ENCODE results near the gene PRKCZ.
"Not testable (repeated sequence)": the region's sequence is repeated elsewhere in the genome, so short reads cannot be mapped to it uniquely, and the experiment has no call there.

The PRKCZ gene

DNA sequence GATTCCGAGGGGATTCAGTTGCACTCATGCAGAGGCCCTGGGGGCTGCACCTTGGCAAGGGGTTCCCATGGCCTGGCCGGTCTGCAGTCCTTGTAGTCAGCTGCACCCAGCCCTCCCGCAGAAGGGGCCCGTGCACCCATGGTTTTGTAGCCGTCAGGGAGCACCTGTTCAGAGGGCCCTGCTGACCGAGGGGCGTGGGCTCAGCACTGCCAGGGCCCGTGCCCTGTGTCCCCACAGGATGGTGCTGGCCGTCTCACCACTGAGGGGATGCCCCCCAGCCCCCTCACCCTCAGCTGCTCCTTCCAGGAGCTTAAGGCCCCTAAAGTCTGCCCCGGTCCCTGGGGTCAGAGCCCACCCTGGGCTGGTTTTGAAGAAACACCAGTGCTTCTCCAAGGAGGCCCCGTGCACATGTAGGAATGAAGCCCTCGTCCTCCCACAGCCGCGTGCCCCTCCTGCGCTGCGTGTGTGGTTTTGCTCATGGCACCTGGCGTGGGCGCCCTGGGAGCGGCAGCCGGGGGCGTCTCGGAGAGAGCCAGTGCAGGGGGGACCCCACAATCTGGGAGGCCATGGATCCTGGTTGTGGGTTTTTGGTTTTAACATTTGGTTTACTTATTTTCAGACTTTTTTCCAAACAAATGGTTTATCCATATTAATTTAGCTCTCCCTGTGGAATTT, 40.1 kb downstream of the PRKCZ start:
- DNase-seq, result no peak

DNA sequence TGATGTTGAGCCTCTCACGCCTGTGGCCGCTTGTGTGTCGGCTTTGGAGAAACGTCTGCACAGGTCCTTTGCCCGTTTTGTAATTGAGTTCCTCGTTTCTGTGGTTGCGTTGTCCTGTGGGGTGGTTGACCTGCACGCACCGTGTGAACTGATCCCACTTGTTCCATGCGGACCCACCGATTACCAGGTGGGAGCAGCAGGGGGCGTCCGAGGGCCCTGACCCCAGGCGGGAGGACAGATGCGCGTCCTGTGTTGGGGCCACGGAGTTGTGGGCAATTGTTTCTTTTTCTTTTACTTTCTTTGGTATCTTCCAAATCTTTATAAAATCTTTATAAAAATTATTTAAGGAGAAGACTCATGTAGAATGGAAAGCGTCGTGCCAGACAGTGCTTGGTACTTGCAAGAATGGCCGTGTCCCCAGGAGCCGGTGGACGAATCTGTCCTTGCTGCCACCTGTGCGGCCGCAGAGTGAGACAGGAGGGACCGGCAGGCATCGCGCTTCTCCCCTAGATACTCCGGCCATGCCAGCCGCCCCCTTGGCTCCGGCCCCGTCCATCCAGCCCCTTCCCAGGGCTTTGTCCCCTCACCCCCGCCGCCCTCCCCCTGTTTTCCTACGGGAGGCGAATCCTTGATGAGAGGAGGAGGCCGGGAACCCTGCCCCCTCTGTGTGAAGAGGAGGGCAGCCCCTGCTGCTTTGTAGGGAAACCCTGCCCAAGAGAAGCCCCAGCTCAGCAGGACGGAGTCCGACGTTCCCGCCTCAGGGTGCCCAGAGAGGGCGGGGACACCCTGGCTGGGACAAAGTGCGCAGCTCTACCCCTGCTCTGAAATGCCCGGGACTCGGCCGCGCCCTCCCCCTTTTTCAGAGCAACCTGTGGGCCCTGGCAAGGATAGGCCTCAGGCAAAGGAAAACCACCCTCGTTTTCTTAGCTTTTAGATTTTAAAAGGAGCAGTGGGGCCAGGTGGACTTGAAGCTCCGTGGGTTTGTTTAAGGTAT, 41.7 kb downstream of the PRKCZ start:
- DNase-seq, result no peak

DNA sequence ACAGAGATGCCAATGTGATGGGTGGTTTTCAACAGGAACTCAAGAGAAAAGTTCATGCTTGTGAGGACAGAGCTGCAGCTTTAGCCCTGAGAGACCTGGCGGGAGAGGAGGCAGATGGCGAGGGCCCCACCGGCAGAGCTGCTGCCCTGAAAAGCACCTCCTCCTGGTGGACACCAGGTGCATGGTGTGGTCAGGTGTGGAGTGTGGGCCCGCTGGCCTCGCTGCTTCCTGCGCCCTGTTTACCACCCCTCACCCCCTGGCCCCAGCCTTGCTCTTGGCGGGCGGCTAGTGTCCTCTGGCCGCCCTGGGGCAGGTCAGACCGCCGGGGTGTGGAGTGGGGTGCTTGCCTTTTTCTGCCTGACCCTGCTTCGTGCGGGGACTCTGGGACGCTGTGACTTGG, 42.8 kb downstream of the PRKCZ start:
- DNase-seq, result no peak

DNA sequence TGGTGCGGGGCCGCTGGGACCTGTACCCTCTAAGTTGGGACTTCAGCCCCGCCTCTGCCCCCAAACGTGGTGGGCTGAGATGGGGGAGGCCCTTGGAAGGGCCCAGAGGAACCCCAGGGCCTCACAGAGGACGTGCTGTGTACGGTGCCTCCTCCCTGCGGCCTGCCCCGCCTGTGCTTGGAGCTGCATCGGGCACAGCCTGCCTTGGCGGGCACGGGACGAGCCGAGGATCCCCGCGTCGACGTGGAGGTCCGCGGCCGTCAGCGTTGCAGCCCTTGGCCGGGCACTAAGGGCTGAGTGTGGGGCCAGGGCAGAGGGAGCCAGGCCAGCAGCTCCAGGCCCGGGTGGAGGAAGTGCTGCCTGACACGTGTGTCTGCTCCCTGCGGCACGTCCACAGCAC, 43.4 kb downstream of the PRKCZ start:
- DNase-seq, result no peak

DNA sequence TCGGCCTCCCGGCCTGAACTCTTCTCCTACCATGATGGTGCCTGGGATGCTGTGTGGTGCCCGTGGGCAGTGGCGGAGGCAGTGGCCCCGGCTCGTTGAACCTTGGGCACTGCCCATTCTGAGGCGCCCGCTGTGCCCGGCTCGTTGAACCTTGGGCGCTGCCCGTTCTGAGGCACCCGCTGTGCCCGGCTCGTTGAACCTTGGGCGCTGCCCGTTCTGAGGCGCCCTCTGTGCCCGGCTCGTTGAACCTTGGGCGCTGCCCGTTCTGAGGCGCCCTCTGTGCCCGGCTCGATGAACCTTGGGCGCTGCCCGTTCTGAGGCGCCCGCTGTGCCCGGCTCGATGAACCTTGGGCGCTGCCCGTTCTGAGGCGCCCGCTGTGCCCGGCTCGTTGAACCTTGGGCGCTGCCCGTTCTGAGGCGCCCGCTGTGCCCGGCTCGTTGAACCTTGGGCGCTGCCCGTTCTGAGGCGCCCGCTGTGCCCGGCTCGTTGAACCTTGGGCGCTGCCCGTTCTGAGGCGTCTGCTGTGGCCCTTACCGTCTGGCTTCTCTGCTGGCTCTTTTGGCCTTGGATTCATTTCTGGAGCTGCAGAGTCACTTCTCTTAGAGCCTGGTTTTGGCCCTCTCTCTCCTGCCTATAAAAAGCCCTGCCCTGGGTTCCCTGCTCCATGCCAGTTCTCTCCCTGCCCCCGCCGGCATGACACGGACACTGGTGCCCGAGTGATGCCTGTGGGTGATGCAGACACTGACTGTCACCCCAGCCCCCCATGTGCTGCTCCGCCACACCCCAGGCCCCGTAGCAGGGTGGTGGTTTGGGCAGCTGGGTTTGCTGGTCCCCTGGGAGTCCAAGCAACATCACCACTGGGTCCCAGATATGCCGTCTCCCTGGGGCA, 44.3 kb downstream of the PRKCZ start:
- not testable (repeated sequence) for DNase-seq

DNA sequence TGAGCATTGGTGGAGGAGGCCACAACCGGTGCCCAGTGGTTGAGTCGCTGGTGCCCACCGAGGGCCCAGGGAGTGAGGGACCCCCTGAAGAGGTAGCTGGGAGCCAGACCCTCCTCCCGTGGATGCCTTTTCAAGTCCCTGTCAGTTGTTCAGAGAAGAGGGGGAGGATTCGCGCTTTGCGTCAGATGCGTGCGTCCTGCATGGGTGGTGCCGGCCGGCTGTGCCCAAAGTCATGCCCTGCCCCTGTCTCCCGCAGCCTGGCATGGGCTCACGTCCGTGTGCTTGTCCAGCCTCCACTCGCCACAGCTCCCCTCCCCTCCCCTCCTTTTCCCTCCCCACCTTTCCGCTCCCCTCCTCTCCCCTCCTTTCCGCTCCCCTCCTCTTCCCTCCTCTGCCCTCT, 45.2 kb downstream of the PRKCZ start:
- DNase-seq, result no peak

DNA sequence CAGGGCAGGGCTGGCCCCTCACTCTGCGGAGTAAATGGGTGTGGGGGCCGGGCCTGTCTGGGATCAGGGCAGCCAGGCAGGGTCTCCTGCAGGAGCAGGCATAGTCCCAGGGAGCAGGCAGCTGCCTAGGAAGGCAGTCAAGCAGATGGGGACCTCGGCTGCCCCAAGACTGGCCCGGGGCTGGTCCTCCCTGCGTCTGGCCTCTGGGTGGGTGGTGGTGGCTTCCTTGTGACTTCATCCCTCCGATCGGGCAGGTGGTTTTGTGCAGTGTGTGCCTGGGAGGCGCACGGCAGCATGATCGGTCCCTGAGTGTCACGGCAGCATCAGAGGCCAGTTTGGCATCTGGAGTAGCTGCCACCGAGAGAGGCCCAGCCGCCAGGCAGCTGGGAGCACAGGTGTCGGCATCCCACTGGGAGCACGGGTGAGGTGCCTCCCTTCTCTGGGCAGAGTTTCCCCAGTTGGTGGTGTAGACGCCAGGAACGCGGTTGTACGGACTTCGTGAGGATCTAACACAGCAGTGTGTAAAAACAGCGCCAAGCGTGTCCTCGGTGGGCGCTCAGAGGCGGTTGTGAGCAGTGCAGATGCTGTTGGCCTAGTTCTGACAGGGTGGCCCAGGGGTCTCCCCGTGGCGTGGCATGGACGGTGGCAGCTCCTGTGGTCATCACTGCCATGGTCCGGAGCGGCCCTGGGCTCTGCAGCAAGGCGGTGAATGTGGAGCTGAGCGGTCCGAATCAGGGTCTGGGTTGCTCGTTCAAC, 45.9 kb downstream of the PRKCZ start:
- DNase-seq, result no peak

DNA sequence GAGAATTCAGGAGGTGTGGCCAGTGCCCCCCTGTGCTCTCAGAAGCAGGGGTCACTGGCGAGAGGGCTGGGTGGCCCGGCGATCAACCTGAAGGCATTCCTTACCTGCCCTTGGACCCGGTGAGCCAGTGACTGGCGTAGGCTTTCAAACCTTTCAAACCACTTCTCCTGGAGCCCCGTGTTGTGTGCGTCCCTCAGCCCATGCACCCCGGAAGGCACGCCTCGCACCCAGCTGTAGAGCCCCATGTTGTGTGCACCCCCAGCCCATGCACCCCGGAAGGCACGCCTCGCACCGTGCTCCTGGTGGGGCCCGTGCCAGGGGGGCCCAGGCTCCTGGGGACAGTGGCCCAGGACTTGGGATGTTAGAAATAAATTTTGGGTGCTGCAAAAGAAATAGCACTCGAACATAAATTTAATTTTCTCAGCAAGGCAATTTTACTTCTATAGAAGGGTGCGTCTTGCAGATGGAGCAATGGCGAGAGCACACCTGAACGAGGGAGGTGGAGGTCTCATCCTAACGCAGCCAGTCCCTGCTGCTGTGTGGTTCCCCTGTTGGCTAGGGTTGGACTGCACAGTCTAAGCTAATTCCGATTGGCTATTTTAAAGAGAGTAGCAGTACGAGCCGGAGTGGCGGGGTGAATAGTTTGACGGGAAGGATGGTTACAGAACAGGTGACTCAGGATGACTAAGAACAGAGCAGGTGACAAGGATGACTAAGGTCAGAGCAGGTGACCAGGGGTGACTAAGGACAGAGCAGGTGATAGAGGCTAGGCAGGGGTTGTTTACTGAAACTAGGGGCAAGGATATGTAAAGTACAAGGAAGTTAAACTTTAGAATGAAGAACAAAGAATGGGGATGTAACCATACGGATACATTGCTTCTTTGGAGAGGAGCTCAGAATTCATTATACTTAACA, 47.4 kb downstream of the PRKCZ start:
- peak; percentile 73 for DNase-seq

DNA sequence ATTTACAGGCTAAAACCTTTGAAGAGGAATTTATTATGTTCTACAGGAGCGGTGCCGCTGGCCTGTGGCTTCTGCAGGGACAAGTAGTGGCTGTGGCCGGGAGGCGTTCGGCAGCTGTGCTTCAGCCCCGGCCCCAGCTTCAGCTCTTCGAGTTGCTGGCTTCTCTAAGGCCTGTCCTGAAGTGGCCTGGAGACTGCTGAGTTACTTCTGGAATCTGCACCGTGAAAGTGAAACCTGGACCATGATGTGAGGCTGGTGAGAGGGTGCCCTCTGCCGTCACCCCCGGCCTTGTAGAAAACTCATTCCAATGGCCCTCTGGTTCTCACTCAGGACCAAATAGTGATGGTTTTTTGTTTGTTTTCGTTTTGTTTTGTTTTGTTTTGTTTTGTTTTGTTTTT, 48.1 kb downstream of the PRKCZ start:
- DNase-seq, result peak; percentile 45

DNA sequence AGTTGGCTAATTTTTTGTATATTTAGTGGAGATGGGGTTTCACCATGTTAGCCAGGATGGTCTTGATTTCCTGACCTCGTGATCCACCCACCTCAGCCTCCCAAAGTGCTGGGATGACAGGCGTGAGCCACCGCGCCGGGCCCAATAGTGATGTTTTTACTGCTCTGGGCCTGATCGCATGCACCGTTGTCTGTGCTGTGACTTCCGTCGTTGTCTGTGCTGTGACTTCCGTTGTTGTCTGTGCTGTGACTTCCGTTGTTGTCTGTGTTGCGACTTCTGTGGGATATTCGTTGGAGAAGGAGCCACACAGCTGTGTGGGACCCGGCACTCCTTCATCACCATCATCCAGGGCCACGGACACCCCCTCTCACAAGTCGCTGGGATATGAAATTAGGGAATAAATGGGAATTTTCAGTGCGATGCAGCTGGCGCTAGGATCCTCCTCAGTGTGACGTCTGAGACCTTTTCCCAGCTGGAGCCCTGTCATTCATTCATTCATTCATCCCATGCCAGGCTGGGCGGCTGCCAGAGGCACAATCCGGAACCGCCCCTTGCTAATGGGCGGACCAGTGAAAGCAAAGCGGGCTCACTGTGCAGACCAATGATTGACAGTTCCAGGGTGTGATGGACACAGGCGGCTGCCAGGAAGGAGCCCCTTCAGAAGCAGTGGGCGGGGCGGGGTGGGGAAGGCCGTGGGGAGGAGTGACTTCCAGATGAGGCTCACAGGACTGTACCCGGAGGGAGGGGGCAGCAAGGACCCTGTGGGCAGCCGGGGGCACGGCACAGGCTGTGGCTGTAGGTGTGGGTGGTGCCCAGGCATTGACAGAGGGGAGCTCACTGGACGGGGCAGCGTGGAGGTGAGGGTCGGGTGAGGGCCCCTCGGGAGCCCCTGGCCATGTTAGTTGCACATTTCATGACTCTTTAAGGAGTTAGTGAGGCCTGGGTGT, 48.9 kb downstream of the PRKCZ start:
- no peak for DNase-seq

DNA sequence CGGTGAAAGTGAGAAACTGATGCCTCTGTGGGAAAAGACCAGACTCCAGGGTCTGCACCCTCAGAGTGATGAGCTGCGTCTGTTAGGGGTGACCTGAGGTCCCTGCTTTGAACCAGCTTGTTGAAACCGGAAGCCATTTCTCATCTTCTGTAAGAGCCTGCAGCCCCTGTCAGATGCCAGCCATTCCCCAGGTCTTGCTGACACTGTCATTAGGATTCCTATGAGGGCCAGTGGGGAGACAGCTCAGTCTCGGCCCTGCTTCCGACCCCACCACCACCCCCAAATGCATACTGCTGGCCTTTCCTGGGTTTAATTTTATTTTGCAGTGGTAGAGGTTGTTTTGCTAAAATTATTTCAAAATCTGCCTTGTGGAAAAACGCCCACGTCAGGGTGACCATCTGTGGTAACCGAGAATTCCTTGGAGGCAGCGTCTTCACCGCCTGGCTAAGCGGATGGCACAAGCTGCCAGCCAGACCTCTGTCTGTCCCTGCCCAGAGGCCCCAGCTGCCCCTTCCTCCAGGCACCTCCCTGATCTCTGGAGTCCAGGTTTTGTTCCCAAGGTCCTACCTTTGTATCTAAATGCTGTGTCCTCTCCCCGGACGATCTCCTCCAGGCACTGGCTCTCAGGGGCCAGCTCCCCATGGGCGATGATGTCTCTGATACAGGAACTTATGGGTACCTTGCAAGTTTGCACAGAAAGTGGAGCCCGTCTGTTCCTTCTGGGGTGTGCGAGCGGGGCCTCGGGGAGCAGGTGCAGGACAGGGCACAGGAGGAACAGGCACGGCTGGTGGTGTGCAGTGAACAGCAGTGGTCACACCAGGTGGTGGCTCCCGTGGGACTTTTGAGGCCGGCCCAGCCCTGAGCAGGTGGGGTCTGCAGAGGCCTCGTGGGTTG, 49.9 kb downstream of the PRKCZ start:
- no peak for DNase-seq

DNA sequence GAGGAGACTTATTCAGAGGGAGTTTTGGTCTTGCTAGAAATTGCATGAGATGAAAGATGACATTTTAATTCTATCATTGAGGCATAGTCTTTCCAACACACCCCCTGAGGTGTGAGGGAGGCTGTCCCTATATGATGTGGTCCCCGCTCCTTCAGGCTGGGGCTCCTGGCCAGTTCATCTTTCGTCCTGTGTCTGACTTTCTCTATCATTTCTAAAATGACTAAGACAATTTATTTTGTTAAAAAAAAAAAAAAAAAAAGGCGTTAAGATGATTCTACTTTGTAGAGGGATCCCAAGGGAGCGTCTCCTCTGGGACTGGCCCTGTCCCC, 50.5 kb downstream of the PRKCZ start:
- DNase-seq, result no peak

DNA sequence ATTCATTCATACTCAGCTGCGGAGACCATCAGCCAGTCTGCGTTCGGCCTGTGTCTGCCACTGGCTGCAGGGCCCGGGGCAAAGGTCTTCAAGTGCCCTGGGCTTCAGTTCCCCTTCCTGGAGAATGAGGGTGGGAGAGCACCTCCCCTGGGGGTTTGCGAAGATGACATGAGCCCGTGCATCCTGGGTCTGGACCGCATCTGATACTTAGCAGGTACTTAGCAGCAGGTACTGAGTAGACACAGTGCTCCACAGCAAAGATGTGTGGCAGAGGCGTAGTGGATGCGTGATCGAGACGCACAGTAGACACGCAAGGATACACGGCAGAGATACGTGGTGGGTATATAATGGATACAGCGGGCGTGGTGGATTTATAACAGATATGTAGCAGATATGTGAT, 51.3 kb downstream of the PRKCZ start:
- no peak for DNase-seq

DNA sequence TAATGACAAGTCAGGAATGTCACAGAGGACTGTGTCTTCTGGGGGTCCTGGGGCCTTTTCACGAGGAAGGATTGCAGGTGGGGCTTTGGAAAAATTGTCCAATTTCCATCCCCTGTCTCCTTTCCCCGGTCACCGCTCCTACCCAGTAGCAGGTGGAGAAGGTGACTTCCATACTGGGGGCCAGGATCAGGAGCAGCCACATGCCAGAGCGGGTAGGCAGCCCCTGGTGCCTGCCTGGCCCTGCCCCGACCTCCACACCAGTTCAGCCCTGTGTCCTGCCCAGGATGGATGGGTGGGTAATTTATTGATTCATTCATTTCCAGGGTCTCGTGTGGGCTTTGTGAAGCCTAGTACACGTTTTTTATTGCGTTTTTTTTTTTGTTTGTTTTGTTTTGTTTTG, 51.7 kb downstream of the PRKCZ start:
- DNase-seq, result no peak

DNA sequence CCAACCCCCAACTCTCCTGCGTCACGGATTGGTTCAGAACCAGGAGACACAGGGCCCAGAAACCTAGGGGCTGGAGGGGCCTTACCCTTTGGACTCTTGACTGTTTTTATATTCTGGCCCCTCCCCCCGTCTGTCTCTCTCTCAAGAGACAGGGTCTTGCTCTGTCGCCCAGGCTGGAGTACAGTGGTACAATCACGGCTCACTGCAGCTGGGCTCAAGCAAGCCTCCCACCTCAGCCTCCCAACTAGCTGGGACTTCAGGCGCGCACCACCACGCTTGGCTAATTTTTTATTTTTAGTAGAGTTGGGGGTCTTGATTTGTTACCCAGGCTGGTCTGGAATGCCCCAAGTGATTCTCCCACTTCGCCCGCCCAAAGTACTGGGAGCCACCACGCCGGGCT, 52.5 kb downstream of the PRKCZ start:
- no peak for DNase-seq

DNA sequence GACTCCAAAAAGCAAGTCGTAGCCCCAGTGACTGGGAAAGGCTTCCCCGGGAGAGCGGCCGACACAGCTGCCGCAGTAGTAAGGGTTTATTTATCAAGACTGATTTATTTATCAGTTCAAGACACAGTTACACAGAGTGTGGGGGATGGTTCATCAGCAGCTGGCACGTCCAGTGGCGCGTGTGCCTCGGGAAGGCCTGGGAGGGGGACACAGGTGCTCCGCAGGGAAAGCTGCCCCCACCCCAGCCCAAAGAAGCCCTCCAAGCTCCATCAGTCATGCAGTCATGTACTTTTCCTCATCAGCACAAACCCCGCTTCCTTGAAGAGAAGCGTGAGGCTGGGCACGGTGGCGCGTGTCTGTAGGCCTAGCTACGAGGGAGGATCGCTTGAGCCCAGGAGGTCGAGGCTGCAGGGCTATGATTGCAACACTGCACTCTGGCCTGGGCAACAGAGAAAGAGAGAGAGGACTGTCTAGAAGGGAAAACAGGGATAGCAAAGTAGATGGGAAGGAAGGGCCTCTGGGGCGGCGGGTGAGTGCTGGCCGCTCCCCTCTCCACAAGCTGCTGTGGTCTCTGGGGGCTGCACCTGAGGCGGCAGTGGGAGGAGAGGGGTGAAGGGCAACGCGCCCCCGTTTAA, 53.2 kb downstream of the PRKCZ start:
- DNase-seq, result no peak

DNA sequence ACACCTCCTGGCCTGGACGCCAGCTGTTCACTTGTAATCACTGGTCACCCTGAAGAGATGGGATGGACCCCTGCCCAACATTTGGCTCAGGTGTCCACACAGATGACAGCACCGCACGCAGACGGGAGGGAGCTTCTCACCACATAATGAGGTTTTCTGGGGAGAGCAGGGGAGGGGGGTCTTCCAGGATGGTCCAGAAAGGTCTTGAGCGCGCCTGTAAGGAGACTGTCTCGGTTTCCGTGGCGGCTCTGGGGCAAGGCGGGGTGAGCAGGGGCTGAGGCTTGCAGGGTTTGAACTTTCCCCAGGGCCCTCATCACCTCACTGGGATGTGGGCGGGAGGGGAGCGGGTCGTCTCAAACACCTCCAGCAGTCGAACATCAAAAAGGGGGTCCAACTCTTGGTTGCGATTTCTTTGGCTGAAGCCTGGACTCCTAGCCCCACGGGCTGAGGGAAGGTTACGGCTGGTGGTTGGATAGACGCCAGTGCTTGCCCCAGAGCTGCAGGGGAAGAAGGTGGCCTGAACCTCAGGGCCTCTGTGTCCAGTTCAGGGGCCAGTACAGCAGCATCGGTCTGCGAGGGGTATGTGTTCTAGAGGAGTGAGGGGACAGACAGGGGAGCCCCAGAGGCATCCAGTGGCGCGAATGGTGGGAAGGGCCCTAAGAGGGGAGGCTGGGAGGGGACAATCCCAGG, 53.8 kb downstream of the PRKCZ start:
- no peak for DNase-seq

Measured in DMS53 (cell line).